Activated CD8-positive, alpha-beta T cell treated with anti-CD3 and anti-CD28 coated beads for 36 hours (primary cell): Measurements from ENCODE around the gene AGAP1. TPM values are rescaled to one million over a fixed set of nuclear protein-coding genes. Genes with fewer than 3 reads are reported as not detected.

ENCODE experiments used
- ATAC-seq: fragments of 200-7000 bp; cut with Tn5 transposase; one replicate; pipeline ENCODE4 v1.10.0; 2021; ENCODE audit warnings: mild to moderate bottlenecking, moderate library complexity
- CTCF ChIA-PET: fragments of 350-600 bp; sonication (Branson Sonifier 250); formaldehyde crosslinking; loops from one replicate; lab custom pipeline; 2021; ENCODE audit warnings: antibody characterized with exemption; lab: Charles Lee
- POLR2A ChIA-PET: fragments of 350-600 bp; sonication (Branson Sonifier 250); formaldehyde crosslinking; loops from one replicate; lab custom pipeline; 2021; ENCODE audit warnings: antibody characterized with exemption; lab: Charles Lee
- DNase-seq: peaks from one replicate; pipeline ENCODE4 v3.0.0-alpha.2; 2020
- H3K27ac Mint-ChIP-seq: one replicate; pipeline ENCODE4 v1.8.0; 2021; ENCODE audit warnings: mild to moderate bottlenecking, mixed read lengths
- H3K27me3 Mint-ChIP-seq: one replicate; pipeline ENCODE4 v1.8.0; 2021; ENCODE audit warnings: mixed read lengths
- H3K36me3 Mint-ChIP-seq: one replicate; pipeline ENCODE4 v1.8.0; 2021; ENCODE audit warnings: low read depth, mixed read lengths
- H3K4me1 Mint-ChIP-seq: one replicate; pipeline ENCODE4 v1.8.0; 2021; ENCODE audit warnings: low read depth, mixed read lengths
- H3K4me3 Mint-ChIP-seq: one replicate; pipeline ENCODE4 v1.8.0; 2021; ENCODE audit warnings: mild to moderate bottlenecking, moderate library complexity, mixed read lengths
- H3K9me3 Mint-ChIP-seq: one replicate; pipeline ENCODE4 v1.8.0; 2021; ENCODE audit warnings: mixed read lengths
- intact Hi-C: fragments of 100-400 bp; cut with micrococcal nuclease; formaldehyde crosslinking; loops from one replicate; pipeline ENCODE4 v1.10.0; 2022
- total RNA-seq, 2 experiments: library from RNA; stranded (reverse); gene quantifications; one replicate each; pipeline ENCODE4 v1.2.3, GENCODE V29; 2021
- TF ChIP-seq, protein P1 (sequence below): fragments of 200-600 bp; IDR thresholded peaks from one replicate; pipeline ENCODE4 v1.8.0; 2022; ENCODE audit warnings: antibody characterized with exemption, mild to moderate bottlenecking

Gene AGAP1
- total RNA-seq, 2 experiments from 2014 or later = 2.5 to 2.9 TPM

GRCh38 chr2:235502336-235502735 lies 8.5 kb downstream of the AGAP1 start:
- Mint-ChIP-seq H3K36me3 (no peaks in the 10 kb centered on the region), H3K9me3 (no peaks in the 10 kb centered on the region), H3K27ac (no peak overlapping the region), H3K27me3 (peaks cover 47% of the 10 kb centered on the region), H3K4me1 (peaks cover 13% of the 10 kb centered on the region), H3K4me3 (no peak overlapping the region)
- ChIA-PET POLR2A (no interaction called here), CTCF (no interaction called here)
- no peak for ATAC-seq
- TF ChIP-seq, protein P1, sequence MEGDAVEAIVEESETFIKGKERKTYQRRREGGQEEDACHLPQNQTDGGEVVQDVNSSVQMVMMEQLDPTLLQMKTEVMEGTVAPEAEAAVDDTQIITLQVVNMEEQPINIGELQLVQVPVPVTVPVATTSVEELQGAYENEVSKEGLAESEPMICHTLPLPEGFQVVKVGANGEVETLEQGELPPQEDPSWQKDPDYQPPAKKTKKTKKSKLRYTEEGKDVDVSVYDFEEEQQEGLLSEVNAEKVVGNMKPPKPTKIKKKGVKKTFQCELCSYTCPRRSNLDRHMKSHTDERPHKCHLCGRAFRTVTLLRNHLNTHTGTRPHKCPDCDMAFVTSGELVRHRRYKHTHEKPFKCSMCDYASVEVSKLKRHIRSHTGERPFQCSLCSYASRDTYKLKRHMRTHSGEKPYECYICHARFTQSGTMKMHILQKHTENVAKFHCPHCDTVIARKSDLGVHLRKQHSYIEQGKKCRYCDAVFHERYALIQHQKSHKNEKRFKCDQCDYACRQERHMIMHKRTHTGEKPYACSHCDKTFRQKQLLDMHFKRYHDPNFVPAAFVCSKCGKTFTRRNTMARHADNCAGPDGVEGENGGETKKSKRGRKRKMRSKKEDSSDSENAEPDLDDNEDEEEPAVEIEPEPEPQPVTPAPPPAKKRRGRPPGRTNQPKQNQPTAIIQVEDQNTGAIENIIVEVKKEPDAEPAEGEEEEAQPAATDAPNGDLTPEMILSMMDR = no peak
- DNase-seq = no peak
- intact Hi-C loops = no loop called here

GRCh38 chr2:235504441-235505180 lies 10.8 kb downstream of the AGAP1 start:
- peaks cover 36% of the 10 kb centered on the region for H3K27me3 Mint-ChIP-seq
- no peaks in the 10 kb centered on the region for H3K9me3 Mint-ChIP-seq
- TF ChIP-seq, protein P1 = no peak
- peaks cover 13% of the 10 kb centered on the region for H3K4me1 Mint-ChIP-seq
- H3K36me3 Mint-ChIP-seq = no peaks in the 10 kb centered on the region
- H3K27ac Mint-ChIP-seq = no peak overlapping the region
- no peak for ATAC-seq
- DNase-seq = no peak
- intact Hi-C loops = no loop called here
- CTCF ChIA-PET = no interaction called here
- no peak overlapping the region for H3K4me3 Mint-ChIP-seq
- POLR2A ChIA-PET = no interaction called here

DNA sequence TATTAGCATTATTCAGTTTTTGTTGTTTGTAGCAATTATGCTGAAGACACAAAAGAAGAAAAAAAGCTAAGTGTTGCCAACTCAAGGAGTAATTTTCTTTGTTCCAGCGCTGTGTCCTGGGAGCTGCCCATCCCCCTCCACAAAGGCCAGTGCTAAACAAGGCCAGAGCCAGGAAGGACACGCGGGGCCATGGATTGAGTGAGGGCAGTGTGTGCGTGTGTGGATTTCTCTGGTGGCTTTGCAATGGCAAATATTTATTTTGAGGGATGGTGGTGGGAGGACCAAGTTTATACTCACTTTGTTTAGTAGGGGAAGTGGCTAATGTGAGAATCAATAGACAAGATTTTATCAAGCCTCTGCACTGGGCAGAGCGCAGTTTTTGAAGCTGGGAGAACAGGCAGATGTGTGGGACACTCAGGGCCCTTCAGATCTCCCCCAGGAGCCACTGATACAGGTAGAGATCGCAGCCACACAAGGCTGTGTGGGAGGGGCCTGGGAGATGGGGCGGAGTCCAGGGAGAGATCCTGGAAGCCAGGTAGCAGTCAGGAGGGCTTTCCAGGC lies 11.4 kb downstream of the AGAP1 start:
- Mint-ChIP-seq H3K36me3 (no peaks in the 10 kb centered on the region), H3K9me3 (no peaks in the 10 kb centered on the region), H3K4me3 (no peak overlapping the region), H3K27me3 (peaks cover 31% of the 10 kb centered on the region), H3K4me1 (peaks cover 13% of the 10 kb centered on the region), H3K27ac (no peak overlapping the region)
- ATAC-seq = no peak
- intact Hi-C loops = no loop called here
- POLR2A ChIA-PET = no interaction called here
- CTCF ChIA-PET = no interaction called here
- no peak for DNase-seq
- TF ChIP-seq, protein P1 = no peak

GRCh38 chr2:235506291-235506996 lies 12.6 kb downstream of the AGAP1 start:
- DNase-seq = no peak
- H3K27ac Mint-ChIP-seq = no peak overlapping the region
- CTCF ChIA-PET = no interaction called here
- intact Hi-C loops = no loop called here
- H3K36me3 Mint-ChIP-seq = no peaks in the 10 kb centered on the region
- TF ChIP-seq, protein P1 = no peak
- peaks cover 2% of the 10 kb centered on the region for H3K9me3 Mint-ChIP-seq
- POLR2A ChIA-PET = no interaction called here
- H3K4me1 Mint-ChIP-seq = peaks cover 8% of the 10 kb centered on the region
- no peak overlapping the region for H3K4me3 Mint-ChIP-seq
- no peak for ATAC-seq
- peaks cover 30% of the 10 kb centered on the region for H3K27me3 Mint-ChIP-seq
